ENCODE results near the gene C2orf81.

GRCh38 chr2:74416778-74417177, 4.6 kb downstream of the C2orf81 start:
- TF ChIP-seq CTCF (IDR thresholded peaks at IDR 0.05) (no peak), POLR2AphosphoS5 (IDR thresholded peaks at IDR 0.05) (no peak), POLR2A (IDR thresholded peaks at IDR 0.05) (no peak), EP300 (IDR thresholded peaks at IDR 0.05) (no peak)
